ENCODE results near the gene TIE1. TPM values are rescaled to one million over a fixed set of nuclear protein-coding genes. Genes with fewer than 3 reads are reported as not detected.

The TIE1 gene
- total RNA-seq, 2 donors from 2014 or later = 0.36 to 0.49 TPM

DNA sequence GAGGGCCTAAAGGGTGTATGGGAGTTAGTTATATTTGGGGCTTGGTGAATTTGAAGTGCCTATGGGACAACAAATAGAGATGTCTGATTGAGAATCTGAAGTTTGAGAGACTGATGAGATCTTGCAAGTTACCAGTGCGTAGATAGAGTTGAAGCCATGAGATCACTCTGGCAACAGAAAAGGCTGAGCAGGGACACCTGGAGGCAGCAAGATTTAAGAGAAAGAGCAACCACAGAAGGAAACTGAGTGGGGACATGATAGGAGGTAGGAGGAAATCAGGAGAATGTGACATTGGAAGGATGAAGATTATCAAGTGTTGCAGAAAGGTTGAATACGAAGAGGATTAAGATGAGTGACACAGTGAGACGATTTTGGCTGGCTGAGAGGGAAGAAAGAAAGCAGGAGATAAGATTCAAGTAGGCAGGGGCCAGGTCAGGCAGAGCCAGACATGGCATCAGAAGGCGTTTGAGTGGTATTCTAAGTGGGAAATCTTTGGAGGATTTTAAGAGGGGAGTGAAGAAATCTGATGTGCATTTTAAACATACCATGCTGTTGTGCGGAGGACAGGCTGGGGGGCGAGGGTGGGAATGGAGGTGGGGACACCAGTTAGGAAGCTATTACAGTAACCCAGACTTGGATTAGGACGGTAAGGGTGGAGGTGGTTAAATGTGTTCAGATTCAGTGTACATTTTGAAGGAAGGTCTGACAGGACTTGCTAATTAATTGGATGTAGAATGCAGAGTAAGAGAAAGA is 33.8 kb downstream of the TIE1 start:
- Mint-ChIP-seq H3K36me3 (no peaks in the 10 kb centered on the region), H3K9me3 (no peaks in the 10 kb centered on the region), H3K27ac (peak overlapping the region in 1 of 2 donors; percentile 1)
- DNase-seq (ENCODE audit: low spot score in 2 of 2) = no peak
- ATAC-seq = no peak

DNA sequence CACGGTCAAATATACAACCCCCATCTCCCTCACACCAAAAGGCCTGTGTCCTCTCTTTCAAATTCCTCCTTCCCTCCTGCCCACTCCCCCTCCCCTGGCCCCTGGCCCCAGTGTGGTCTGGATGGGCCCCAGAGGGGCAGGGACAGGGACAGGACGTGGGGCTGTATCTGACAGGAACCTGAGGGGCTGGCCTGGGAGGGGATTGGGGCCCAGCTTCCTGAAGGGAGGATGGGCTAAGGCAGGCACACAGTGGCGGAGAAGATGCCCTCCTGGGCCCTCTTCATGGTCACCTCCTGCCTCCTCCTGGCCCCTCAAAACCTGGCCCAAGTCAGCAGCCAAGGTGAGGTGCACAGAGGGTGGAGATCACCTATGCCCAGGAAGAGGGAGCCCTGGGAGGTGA is 36.8 kb downstream of the TIE1 start, which contains the start of gene MPL:
TSS of gene MPL (plus strand) at position 231 of the 400 bp plus-strand sequence. CDS start at position 262, 31 bp downstream.
- H3K27ac Mint-ChIP-seq = no peak within 1 kb of the TSS
- H3K9me3 Mint-ChIP-seq = no peaks in the 10 kb centered on the region
- ATAC-seq (no peak), DNase-seq (ENCODE audit: low spot score in 2 of 2) (peak in 1 of 2 donors; percentile 45)
- no peaks in the 10 kb centered on the region for H3K36me3 Mint-ChIP-seq

DNA sequence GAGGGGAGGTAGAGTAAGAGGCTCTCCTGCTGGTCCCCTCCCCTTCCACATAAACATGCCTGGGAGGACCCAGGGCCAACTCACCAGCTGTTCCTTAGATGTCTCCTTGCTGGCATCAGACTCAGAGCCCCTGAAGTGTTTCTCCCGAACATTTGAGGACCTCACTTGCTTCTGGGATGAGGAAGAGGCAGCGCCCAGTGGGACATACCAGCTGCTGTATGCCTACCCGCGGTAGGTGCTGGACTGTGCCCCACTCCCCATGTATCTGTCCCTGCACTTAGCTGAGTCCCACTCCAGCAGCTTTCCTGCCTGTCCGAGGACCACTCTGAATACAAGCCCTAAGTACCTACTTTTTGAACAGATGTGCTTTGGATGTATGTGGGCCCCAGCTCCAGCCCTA is 37.2 kb downstream of the TIE1 start:
- DNase-seq (ENCODE audit: low spot score in 2 of 2) (peak in 1 of 2 donors; percentile 14), ATAC-seq (no peak)
- Mint-ChIP-seq H3K36me3 (no peaks in the 10 kb centered on the region), H3K9me3 (no peaks in the 10 kb centered on the region), H3K27ac (no peak overlapping the region)

DNA sequence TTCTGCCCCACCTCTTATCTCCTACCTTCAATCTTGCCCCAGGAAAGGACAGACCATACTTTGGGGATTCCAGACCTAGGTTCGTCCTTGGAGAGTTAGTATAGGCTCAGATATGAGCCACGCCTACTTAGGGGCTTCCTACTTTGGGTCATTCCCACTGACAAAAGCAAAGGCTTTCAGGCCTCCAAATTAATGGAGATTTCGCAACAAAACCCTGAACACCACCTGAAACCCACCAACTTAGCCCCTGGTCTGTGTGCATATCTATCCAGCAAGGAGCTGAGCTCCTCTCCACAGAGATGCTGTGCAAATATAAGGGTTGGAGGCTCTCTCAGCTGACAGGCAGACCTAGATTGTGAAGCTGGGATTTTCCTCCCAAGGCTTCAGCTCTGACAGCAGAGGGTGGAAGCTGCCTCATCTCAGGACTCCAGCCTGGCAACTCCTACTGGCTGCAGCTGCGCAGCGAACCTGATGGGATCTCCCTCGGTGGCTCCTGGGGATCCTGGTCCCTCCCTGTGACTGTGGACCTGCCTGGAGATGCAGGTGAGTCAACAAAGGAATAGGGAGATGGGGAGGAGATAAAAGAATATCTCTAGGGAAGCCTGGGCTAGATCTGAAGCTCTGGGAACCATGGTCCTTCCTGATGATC is 38.9 kb downstream of the TIE1 start:
- Mint-ChIP-seq H3K9me3 (no peaks in the 10 kb centered on the region), H3K27ac (no peak overlapping the region), H3K36me3 (no peaks in the 10 kb centered on the region)
- DNase-seq (ENCODE audit: low spot score in 2 of 2) = peak in 1 of 2 donors; percentile 26
- no peak for ATAC-seq

DNA sequence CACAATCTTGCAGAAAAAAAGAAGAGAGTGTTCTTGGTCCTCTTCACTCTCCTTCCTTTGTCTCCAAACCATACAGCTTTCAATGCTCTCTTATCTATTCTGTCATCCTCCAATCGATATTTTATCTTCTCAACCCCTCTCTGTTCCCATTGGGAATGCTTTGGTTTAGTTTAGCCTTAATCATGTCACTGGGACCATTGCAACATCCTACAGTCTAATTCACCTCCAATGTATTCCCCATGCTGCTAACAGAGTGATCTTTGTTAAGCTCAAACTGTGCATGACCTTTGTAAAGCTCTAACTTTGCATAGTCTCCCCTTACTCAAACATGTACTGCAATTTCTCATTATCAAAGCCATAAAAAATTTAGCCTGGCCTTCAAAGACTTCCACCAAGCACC is 39.8 kb downstream of the TIE1 start:
- H3K36me3 Mint-ChIP-seq = no peaks in the 10 kb centered on the region
- ATAC-seq (no peak), DNase-seq (ENCODE audit: low spot score in 2 of 2) (no peak)
- H3K9me3 Mint-ChIP-seq = no peaks in the 10 kb centered on the region
- no peak overlapping the region for H3K27ac Mint-ChIP-seq

DNA sequence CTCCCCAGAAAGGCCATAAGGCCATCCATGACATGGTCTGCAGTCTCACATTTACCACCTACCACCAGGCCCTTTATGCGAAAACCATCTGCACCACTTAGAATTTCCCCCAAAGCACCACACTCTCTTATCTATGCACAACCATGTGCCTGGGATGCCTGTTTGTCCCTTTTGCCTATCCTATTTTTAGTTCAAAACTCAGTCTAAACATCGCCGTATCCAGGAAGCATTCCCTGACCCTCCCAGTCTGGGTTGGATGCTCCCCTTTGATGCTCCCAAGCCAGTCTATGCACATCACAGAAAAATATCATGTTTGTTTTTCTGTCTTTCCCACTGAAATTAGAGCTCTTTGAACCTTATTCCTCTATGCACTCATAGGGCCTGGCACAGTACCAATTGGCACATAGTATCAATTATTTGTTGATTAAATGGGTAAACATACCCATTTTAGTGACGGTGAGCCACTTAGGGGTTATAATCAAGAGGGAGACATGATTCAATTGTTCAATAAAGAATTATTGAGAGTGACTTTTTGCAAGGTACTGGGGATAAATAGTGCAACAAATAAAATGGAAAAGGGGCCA is 43.6 kb downstream of the TIE1 start:
- Mint-ChIP-seq H3K27ac (no peak overlapping the region), H3K36me3 (no peaks in the 10 kb centered on the region)

DNA sequence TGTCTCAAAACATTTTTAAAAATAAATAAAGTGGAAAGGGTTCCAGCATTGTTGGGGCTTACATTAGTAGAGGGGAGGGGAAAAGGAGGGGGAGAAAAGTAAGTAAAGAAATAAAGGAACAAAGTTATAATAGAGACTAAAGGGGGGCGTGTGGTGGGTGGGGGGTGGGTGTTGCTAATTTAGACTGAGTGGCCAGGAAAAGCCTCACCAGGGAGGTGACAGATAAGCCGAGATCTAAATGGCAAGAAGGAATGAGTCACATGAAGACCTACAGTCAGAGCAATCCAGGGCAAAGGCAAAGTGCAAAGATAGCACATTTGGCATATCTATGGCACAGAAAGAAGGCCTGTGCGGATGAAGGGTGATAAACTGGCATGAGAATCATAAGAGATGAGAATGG is 44.3 kb downstream of the TIE1 start:
- H3K27ac Mint-ChIP-seq = no peak overlapping the region
- peak in 1 of 2 donors; percentile 7 for DNase-seq (ENCODE audit: low spot score in 2 of 2)
- no peak for ATAC-seq
- H3K36me3 Mint-ChIP-seq = no peaks in the 10 kb centered on the region
- H3K9me3 Mint-ChIP-seq = no peaks in the 10 kb centered on the region

More for the DNA sequence above, 43.6 kb downstream of the TIE1 start:
- ATAC-seq (no peak), DNase-seq (ENCODE audit: low spot score in 2 of 2) (no peak)
- no peaks in the 10 kb centered on the region for H3K9me3 Mint-ChIP-seq

DNA sequence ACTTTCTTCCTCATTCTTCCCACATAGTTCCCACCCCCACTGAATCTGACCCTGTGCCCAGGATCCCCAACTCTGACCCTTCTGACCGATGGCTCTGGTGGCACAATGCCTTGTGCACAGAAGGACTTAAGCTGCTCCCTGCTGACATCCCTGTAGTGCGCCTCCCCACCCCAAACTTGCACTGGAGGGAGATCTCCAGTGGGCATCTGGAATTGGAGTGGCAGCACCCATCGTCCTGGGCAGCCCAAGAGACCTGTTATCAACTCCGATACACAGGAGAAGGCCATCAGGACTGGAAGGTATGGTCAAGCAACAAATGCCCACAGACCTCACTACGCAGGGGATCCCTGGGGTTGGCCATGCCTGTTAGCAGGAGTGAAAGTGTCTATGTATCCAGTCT is 45.9 kb downstream of the TIE1 start:
- H3K36me3 Mint-ChIP-seq = no peaks in the 10 kb centered on the region

DNA sequence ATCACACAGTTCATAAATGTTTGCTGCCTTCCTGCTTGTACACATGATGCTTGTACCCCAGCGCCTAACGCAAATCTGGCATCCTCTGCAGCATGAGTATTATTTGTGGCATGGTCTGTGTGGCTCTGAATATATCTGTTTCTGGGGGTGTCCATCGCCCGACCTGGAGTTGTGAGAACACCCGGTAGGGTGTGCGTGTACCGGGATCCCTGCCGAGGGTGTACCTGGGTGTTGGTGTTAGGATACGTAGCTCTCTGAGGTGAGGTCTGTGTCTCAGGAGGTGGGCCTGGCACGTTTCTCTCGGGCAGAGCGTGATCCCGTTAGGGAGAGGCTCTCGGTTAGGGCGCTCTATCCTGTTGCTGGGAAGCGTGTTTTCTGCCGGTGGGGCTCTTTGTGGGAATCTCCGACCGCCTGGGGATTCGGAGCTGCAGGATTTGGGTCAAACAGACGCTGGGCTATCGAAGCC is 47.6 kb downstream of the TIE1 start:
- no peak for DNase-seq (ENCODE audit: low spot score in 2 of 2)

More for the DNA sequence above, 45.9 kb downstream of the TIE1 start:
- peak in 1 of 2 donors; percentile 50 for DNase-seq (ENCODE audit: low spot score in 2 of 2)
- no peak for ATAC-seq
- H3K9me3 Mint-ChIP-seq = no peaks in the 10 kb centered on the region
- H3K27ac Mint-ChIP-seq = peak overlapping the region in 1 of 2 donors; percentile 22

DNA sequence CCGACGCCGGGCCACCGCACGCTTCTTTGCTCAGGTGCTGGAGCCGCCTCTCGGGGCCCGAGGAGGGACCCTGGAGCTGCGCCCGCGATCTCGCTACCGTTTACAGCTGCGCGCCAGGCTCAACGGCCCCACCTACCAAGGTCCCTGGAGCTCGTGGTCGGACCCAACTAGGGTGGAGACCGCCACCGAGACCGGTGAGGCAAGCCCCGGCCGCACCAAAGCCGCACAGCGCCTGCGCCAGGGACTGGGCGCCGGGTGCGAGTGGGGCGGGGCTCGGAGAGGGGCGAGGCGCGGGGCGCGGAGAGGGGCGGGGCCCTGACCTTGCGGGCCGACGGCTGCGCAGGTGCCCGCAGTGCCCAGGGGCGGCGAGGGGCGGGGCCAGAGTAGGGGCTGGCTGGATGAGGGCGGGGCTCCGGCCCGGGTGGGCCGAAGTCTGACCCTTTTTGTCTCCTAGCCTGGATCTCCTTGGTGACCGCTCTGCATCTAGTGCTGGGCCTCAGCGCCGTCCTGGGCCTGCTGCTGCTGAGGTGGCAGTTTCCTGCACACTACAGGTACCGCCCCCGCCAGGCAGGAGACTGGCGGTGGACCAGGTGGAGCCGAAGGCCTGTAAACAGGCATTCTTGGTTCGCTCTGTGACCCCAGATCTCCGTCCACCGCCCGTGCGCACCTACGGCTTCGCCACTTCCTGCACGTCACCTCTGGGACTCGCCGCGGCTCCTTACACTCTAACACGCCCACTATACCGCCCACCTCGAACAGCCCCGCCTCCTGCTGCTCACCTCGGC is 48.2 kb downstream of the TIE1 start:
- Mint-ChIP-seq H3K36me3 (no peaks in the 10 kb centered on the region), H3K9me3 (no peaks in the 10 kb centered on the region), H3K27ac (peak overlapping the region in 1 of 2 donors; percentile 81)
- ATAC-seq = peak; percentile 85 to 91
- peak; percentile 60 to 62 for DNase-seq (ENCODE audit: low spot score in 2 of 2)

More for the DNA sequence above, 47.6 kb downstream of the TIE1 start:
- no peaks in the 10 kb centered on the region for H3K9me3 Mint-ChIP-seq
- H3K27ac Mint-ChIP-seq = no peak overlapping the region
- H3K36me3 Mint-ChIP-seq = no peaks in the 10 kb centered on the region
- ATAC-seq = no peak

DNA sequence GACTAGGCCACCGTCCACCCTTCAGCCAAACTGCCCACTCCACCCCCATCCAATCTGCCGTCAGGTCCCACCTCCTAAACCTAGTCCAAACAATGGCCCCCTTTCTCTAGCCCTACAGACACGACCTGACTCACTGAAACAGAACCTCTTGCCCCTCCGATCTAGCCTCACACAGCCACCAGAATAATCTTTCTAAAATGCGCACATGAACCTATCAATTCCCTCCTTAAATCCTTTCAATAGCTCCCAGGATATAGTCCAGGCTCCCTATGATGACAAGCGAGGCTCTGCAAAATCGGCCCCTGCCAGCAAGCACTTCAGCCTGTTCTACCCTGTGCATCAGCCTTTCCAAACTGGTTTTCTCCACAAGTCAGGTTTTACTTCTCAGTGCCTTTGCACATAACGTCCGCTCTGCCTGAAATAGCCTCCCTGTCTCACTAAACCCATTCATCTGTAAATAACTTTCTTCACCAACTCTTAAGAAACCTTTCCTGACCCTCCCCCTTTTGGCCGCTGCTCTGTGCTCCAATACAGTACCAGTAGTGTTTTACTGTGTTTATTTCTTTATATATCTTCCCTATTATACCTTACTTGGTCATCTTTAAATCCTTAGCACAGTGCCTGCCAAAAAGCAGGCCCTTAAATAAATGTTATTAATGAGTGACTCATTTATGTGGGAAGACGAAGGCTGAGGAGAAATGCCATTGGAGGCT is 49.0 kb downstream of the TIE1 start:
- no peak for ATAC-seq
- Mint-ChIP-seq H3K36me3 (peaks cover 0 to 5% of the 10 kb centered on the region in 2 donors), H3K9me3 (no peaks in the 10 kb centered on the region), H3K27ac (peak overlapping the region; percentile 26 to 81)
- no peak for DNase-seq (ENCODE audit: low spot score in 2 of 2)

DNA sequence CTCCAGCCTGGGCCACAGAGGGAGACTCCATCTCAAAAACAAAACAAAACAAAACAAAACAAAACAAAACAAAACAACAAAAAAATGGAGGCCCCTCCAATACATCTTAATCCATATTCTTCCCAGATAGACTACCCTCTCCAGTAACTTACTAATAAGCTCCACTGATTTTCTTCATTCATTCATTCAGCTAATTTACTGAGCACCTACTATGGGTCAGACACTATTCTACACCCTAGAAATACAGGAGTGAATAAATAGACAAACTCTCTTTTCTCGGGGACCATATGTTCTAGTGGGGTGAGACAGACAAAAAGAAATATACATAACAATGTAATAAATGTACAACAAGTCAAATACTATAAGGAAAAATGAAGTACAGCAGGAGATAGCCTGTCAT is 50.2 kb downstream of the TIE1 start:
- Mint-ChIP-seq H3K27ac (no peak overlapping the region), H3K36me3 (peaks cover under 1 to 5% of the 10 kb centered on the region in 2 donors), H3K9me3 (no peaks in the 10 kb centered on the region)
- no peak for DNase-seq (ENCODE audit: low spot score in 2 of 2)
- no peak for ATAC-seq

DNA sequence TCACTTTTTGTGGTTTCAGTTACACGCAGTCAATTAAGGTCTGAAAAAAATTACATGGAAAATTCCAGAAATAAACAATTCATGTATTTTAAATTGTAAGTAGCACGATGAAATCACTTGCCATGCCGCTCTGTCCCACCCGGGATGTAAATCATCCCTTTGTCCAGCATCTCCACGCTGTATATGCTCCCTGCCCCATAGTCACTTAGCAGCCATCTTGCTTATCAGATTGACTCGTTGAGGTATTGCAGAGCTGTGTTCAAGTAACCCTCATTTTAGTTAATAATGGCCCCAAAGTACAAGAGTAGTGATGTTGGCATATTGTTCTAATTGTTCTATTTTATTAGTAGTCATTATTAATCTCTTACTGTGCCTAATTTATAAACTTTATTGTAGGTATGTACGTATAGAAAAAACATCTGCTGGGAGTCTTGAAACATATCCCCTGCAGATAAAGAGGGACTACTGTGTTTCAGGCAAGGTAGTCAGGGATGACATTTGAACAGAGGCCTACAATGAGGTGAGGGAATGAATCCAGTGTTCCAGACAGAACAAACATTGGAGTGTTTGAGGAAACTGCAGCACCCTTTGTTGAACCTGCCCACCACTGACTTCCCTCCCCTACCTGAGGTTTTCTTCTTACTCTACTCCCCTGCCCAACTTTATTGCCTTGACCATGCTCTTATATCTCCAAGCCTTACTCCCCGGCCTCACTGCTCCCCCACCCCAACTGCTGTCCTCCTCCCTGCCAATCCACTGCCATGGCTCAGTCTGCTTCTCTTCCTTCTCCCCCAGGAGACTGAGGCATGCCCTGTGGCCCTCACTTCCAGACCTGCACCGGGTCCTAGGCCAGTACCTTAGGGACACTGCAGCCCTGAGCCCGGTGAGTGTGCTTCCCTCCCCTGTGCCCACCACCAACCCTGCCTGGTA is 50.9 kb downstream of the TIE1 start:
- DNase-seq (ENCODE audit: low spot score in 2 of 2) (peak in 1 of 2 donors; percentile 44), ATAC-seq (no peak)
- no peaks in the 10 kb centered on the region for H3K9me3 Mint-ChIP-seq
- H3K36me3 Mint-ChIP-seq = peaks cover 5 to 8% of the 10 kb centered on the region in 2 donors
- peak overlapping the region in 1 of 2 donors; percentile 25 for H3K27ac Mint-ChIP-seq

DNA sequence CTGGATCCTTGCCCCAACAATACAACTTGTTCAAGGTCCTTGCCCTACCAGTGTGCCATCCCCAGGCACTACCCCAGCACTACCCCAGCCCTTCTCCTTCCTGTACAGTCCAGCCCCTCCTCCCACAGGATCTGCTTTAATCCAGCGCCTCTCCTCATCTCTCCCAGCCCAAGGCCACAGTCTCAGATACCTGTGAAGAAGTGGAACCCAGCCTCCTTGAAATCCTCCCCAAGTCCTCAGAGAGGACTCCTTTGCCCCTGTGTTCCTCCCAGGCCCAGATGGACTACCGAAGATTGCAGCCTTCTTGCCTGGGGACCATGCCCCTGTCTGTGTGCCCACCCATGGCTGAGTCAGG is 51.5 kb downstream of the TIE1 start:
- DNase-seq (ENCODE audit: low spot score in 2 of 2) (peak in 1 of 2 donors; percentile 37), ATAC-seq (no peak)
- H3K9me3 Mint-ChIP-seq = no peaks in the 10 kb centered on the region
- H3K27ac Mint-ChIP-seq = peak overlapping the region in 1 of 2 donors; percentile 25
- peaks cover 5 to 13% of the 10 kb centered on the region in 2 donors for H3K36me3 Mint-ChIP-seq

DNA sequence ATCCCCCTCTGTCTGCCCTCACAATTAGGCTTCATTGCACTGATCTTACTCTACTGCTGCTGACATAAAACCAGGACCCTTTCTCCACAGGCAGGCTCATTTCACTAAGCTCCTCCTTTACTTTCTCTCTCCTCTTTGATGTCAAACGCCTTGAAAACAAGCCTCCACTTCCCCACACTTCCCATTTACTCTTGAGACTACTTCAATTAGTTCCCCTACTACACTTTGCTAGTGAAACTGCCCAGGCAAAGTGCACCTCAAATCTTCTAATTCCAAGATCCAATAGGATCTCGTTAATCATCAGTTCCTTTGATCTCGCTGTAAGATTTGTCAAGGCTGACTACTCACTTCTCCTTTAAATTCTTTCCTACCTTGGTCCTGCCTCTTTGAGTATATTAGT is 52.1 kb downstream of the TIE1 start:
- Mint-ChIP-seq H3K9me3 (no peaks in the 10 kb centered on the region), H3K27ac (peak overlapping the region; percentile 0 to 25), H3K36me3 (peaks cover 7 to 13% of the 10 kb centered on the region in 2 donors)
- no peak for ATAC-seq
- no peak for DNase-seq (ENCODE audit: low spot score in 2 of 2)

Data from activated naive CD4-positive, alpha-beta T cell treated with anti-CD3 and anti-CD28 coated beads, Interleukin-2, amount 50 U/mL, for 72 hours (primary cell).